ENCODE measurements around the gene ZNF155.

The ZNF155 gene

GRCh38 chr19:44005973-44006372 is 22.0 kb downstream of the ZNF155 start:
- no peak for DNase-seq

GRCh38 chr19:44007473-44007872 is 23.5 kb downstream of the ZNF155 start:
- no peak for DNase-seq

- DNase-seq: no peak
Observed at GRCh38 chr19:44010468-44010867, 26.5 kb downstream of the ZNF155 start.

GRCh38 chr19:44019498-44019897 is 35.5 kb downstream of the ZNF155 start:
- no peak for DNase-seq

GRCh38 chr19:44021221-44021620 is 37.2 kb downstream of the ZNF155 start:
- no peak for DNase-seq

- DNase-seq: no peak
Observed at GRCh38 chr19:44024900-44025216, 40.9 kb downstream of the ZNF155 start.

- peak; percentile 61 for DNase-seq
Observed at GRCh38 chr19:44025217-44025936, 41.4 kb downstream of the ZNF155 start, which contains the start of gene ZNF222. Gene ZNF222 (plus strand): TSS chr19:44025379. CDS start chr19:44025437, 58 bp downstream.

GRCh38 chr19:44026622-44027021 is 42.6 kb downstream of the ZNF155 start:
- DNase-seq: no peak

- DNase-seq: no peak
Observed at GRCh38 chr19:44032001-44032610, 48.1 kb downstream of the ZNF155 start.

GRCh38 chr19:44042147-44042546 is 58.2 kb downstream of the ZNF155 start:
- DNase-seq: no peak
